Measurements from ENCODE around the gene SLC39A8. TPM values are rescaled to one million over a fixed set of nuclear protein-coding genes. Genes with fewer than 3 reads are reported as not detected.

The SLC39A8 gene
- polyA plus RNA-seq, 1 donor from 2014 or later, result 0.53 TPM

DNA sequence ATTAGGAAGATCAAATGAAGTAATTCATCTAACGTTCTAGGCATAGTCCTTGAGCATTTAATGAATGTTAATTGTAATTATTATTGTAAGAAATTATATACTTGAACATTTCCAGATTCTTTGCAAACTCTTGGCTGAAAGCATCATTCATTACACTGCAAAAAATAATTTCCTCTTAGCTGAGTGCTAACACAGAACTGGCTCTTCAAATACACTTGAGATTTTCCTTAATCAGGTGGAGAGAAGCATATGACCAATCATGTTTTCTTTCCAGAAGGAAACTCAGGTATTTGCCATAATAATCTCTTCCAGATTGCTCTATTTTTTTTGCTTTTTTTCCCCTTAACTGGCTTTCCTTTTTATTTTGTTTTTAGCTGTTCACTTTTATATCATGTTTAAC is 42.5 kb downstream of the SLC39A8 start:
- Histone ChIP-seq H3K79me2 (replicated peaks; ENCODE audit: insufficient read depth, low read length) (no peaks in the 10 kb centered on the region), H3K27ac (ENCODE audit: low read length) (no peak overlapping the region), H3K36me3 (ENCODE audit: insufficient read depth, low read length) (no peaks in the 10 kb centered on the region), H3K9me2 (ENCODE audit: insufficient read depth, low read length) (no peaks in the 10 kb centered on the region), H3K4me3 (ENCODE audit: low read length) (no peak overlapping the region), H3K27me3 (ENCODE audit: insufficient read depth, low read depth, low read length) (no peaks in the 10 kb centered on the region), H3F3A (ENCODE audit: insufficient read depth, low read length, poor library complexity, severe bottlenecking) (no peaks in the 10 kb centered on the region), H2AFZ (ENCODE audit: low read depth, low read length) (no peak overlapping the region), H3K9me3 (ENCODE audit: low read length) (no peaks in the 10 kb centered on the region), H3K9ac (ENCODE audit: low read length) (no peak overlapping the region), H3K4me2 (ENCODE audit: low read length) (no peak overlapping the region), H4K20me1 (ENCODE audit: insufficient read depth) (no peaks in the 10 kb centered on the region)
- TF ChIP-seq MXI1 (conservative IDR thresholded peaks at IDR 0.05; ENCODE audit: poor library complexity, severe bottlenecking) (no peak), POLR2AphosphoS5 (IDR thresholded peaks at IDR 0.05) (no peak)

DNA sequence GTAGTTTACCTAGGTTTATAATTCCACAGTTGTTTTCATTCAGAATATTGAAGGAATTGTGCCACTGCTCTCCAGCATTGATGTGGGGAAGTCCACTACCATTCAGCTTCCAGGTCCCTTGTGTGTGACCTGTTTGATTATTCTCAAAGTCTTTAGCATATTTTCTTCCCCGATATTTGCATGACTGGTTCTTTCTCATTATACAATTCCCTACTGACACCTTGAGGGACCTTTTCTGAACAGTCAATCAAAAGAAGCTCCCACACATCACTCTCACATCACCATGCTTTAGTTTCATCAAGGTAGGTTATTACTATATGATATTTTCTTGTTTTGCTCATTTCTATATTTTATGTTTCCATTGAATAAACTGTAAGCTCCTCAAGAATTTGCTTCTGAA is 44.1 kb downstream of the SLC39A8 start:
- TF ChIP-seq MXI1 (conservative IDR thresholded peaks at IDR 0.05; ENCODE audit: poor library complexity, severe bottlenecking) (no peak), EP300 (conservative IDR thresholded peaks at IDR 0.05; ENCODE audit: poor library complexity, severe bottlenecking) (peak; percentile 39), SMC3 (conservative IDR thresholded peaks at IDR 0.05; ENCODE audit: poor library complexity) (no peak)
- TF ChIP-seq, protein P1, sequence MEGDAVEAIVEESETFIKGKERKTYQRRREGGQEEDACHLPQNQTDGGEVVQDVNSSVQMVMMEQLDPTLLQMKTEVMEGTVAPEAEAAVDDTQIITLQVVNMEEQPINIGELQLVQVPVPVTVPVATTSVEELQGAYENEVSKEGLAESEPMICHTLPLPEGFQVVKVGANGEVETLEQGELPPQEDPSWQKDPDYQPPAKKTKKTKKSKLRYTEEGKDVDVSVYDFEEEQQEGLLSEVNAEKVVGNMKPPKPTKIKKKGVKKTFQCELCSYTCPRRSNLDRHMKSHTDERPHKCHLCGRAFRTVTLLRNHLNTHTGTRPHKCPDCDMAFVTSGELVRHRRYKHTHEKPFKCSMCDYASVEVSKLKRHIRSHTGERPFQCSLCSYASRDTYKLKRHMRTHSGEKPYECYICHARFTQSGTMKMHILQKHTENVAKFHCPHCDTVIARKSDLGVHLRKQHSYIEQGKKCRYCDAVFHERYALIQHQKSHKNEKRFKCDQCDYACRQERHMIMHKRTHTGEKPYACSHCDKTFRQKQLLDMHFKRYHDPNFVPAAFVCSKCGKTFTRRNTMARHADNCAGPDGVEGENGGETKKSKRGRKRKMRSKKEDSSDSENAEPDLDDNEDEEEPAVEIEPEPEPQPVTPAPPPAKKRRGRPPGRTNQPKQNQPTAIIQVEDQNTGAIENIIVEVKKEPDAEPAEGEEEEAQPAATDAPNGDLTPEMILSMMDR (IDR thresholded peaks at IDR 0.05; ENCODE audit: poor library complexity, severe bottlenecking), result no peak
- TF ChIP-seq, protein P2, sequence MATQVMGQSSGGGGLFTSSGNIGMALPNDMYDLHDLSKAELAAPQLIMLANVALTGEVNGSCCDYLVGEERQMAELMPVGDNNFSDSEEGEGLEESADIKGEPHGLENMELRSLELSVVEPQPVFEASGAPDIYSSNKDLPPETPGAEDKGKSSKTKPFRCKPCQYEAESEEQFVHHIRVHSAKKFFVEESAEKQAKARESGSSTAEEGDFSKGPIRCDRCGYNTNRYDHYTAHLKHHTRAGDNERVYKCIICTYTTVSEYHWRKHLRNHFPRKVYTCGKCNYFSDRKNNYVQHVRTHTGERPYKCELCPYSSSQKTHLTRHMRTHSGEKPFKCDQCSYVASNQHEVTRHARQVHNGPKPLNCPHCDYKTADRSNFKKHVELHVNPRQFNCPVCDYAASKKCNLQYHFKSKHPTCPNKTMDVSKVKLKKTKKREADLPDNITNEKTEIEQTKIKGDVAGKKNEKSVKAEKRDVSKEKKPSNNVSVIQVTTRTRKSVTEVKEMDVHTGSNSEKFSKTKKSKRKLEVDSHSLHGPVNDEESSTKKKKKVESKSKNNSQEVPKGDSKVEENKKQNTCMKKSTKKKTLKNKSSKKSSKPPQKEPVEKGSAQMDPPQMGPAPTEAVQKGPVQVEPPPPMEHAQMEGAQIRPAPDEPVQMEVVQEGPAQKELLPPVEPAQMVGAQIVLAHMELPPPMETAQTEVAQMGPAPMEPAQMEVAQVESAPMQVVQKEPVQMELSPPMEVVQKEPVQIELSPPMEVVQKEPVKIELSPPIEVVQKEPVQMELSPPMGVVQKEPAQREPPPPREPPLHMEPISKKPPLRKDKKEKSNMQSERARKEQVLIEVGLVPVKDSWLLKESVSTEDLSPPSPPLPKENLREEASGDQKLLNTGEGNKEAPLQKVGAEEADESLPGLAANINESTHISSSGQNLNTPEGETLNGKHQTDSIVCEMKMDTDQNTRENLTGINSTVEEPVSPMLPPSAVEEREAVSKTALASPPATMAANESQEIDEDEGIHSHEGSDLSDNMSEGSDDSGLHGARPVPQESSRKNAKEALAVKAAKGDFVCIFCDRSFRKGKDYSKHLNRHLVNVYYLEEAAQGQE (IDR thresholded peaks at IDR 0.05; ENCODE audit: borderline replicate concordance), result no peak
- Histone ChIP-seq H3K4me3 (ENCODE audit: low read length) (peak overlapping the region; percentile 18), H3K36me3 (ENCODE audit: insufficient read depth, low read length) (no peaks in the 10 kb centered on the region)

DNA sequence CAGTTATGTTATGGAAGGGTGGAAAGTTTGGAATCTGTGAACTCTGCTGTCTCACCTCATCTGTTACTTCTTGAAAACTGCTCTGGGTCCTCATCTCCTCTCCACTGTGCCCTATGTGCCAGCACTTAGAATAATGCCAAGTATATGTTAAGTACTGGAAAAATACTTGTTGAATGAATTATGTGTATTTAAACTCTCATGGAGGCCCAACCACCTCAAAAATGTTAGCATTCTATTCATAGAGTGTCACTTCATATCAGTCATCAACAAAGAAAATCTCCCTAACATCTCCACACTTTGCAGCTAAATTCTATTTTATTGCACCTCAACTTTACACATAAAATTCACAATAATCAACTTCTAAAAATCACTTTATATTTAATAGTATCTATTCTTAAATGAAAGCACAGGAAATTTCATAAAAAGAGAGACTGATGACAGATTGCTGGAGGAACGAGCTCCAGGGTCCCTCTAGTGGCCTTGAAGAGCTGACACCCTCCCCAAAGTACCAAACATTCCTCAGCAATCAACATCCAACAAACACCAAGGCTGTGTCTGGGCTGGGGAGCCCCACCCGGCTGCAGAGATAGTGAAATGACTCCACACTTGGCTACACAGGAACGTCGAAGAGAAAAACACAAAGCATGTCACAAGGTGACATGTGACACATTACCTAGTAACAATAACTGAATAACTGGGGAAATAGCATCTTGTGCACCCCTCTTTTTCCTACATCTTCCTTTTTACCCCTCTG is 45.8 kb downstream of the SLC39A8 start:
- Histone ChIP-seq H3K27ac (ENCODE audit: low read length) (no peak overlapping the region), H3K4me2 (ENCODE audit: low read length) (no peak overlapping the region), H2AFZ (ENCODE audit: low read depth, low read length) (no peak overlapping the region)

More for the DNA sequence above, 44.1 kb downstream of the SLC39A8 start:
- Histone ChIP-seq H3K79me2 (replicated peaks; ENCODE audit: insufficient read depth, low read length) (no peaks in the 10 kb centered on the region), H3K9ac (ENCODE audit: low read length) (no peak overlapping the region), H3K27me3 (ENCODE audit: insufficient read depth, low read depth, low read length) (no peaks in the 10 kb centered on the region), H3F3A (ENCODE audit: insufficient read depth, low read length, poor library complexity, severe bottlenecking) (no peaks in the 10 kb centered on the region), H4K20me1 (ENCODE audit: insufficient read depth) (no peaks in the 10 kb centered on the region), H3K4me2 (ENCODE audit: low read length) (no peak overlapping the region), H3K9me3 (ENCODE audit: low read length) (no peaks in the 10 kb centered on the region), H3K27ac (ENCODE audit: low read length) (peak overlapping the region; percentile 34), H3K9me2 (ENCODE audit: insufficient read depth, low read length) (no peaks in the 10 kb centered on the region), H2AFZ (ENCODE audit: low read depth, low read length) (no peak overlapping the region)

More for the DNA sequence above, 45.8 kb downstream of the SLC39A8 start:
- no peak overlapping the region for H3K4me3 ChIP-seq (ENCODE audit: low read length)
- no peak overlapping the region for H3K9ac ChIP-seq (ENCODE audit: low read length)
- H4K20me1 ChIP-seq (ENCODE audit: insufficient read depth), result no peaks in the 10 kb centered on the region
- no peaks in the 10 kb centered on the region for H3K27me3 ChIP-seq (ENCODE audit: insufficient read depth, low read depth, low read length)
- no peaks in the 10 kb centered on the region for H3K79me2 ChIP-seq (replicated peaks; ENCODE audit: insufficient read depth, low read length)
- TF ChIP-seq EP300 (conservative IDR thresholded peaks at IDR 0.05; ENCODE audit: poor library complexity, severe bottlenecking), result no peak
- peak; percentile 53 for TF ChIP-seq SMC3 (conservative IDR thresholded peaks at IDR 0.05; ENCODE audit: poor library complexity)
- TF ChIP-seq, protein P1 (IDR thresholded peaks at IDR 0.05; ENCODE audit: poor library complexity, severe bottlenecking), result peak; percentile 61
- TF ChIP-seq RAD21 (conservative IDR thresholded peaks at IDR 0.05), result peak; percentile 54
- TF ChIP-seq, protein P2 (IDR thresholded peaks at IDR 0.05; ENCODE audit: borderline replicate concordance), result no peak
- TF ChIP-seq TAF1 (IDR thresholded peaks at IDR 0.05; ENCODE audit: low read depth), result no peak
- TF ChIP-seq POLR2AphosphoS5 (IDR thresholded peaks at IDR 0.05), result no peak
- TF ChIP-seq MXI1 (conservative IDR thresholded peaks at IDR 0.05; ENCODE audit: poor library complexity, severe bottlenecking), result no peak
- TF ChIP-seq EZH2 (IDR thresholded peaks at IDR 0.05; ENCODE audit: borderline replicate concordance, insufficient read depth, low read length, poor library complexity, severe bottlenecking), result no peak
- no peaks in the 10 kb centered on the region for H3K9me3 ChIP-seq (ENCODE audit: low read length)
- no peaks in the 10 kb centered on the region for H3K9me2 ChIP-seq (ENCODE audit: insufficient read depth, low read length)
- no peaks in the 10 kb centered on the region for H3F3A ChIP-seq (ENCODE audit: insufficient read depth, low read length, poor library complexity, severe bottlenecking)
- H3K36me3 ChIP-seq (ENCODE audit: insufficient read depth, low read length), result no peaks in the 10 kb centered on the region

Data from neural cell (in vitro differentiated cells).